Measurements from ENCODE around the gene STAT3.
"Not testable (repeated sequence)": the region's sequence is repeated elsewhere in the genome, so short reads cannot be mapped to it uniquely, and the experiment has no call there.

The STAT3 gene

GRCh38 chr17:42408061-42408460 lies 19.8 kb upstream of the STAT3 start:
- no peak for DNase-seq

- DNase-seq = peak; percentile 58
Observed at GRCh38 chr17:42407289-42407836, 19.1 kb upstream of the STAT3 start.

GRCh38 chr17:42406615-42407288 lies 18.5 kb upstream of the STAT3 start:
- no peak for DNase-seq

- peak; percentile 72 for DNase-seq
Observed at GRCh38 chr17:42405963-42406495, 17.8 kb upstream of the STAT3 start.

- DNase-seq = no peak
Observed at GRCh38 chr17:42405076-42405475, 16.8 kb upstream of the STAT3 start.

- DNase-seq = no peak
Observed at GRCh38 chr17:42404326-42405055, 16.2 kb upstream of the STAT3 start.

- DNase-seq = no peak
Observed at GRCh38 chr17:42403150-42403549, 14.9 kb upstream of the STAT3 start.

- DNase-seq = no peak
Observed at GRCh38 chr17:42402117-42402516, 13.9 kb upstream of the STAT3 start.

- not testable (repeated sequence) for DNase-seq
Observed at GRCh38 chr17:42400844-42401375, 12.7 kb upstream of the STAT3 start.

GRCh38 chr17:42399948-42400843 lies 12.0 kb upstream of the STAT3 start:
- DNase-seq = no peak

- no peak for DNase-seq
Observed at GRCh38 chr17:42399121-42399520, 10.9 kb upstream of the STAT3 start.

- not testable (repeated sequence) for DNase-seq
Observed at GRCh38 chr17:42395601-42396000, 7.4 kb upstream of the STAT3 start.

GRCh38 chr17:42394838-42395237 lies 6.6 kb upstream of the STAT3 start:
- no peak for DNase-seq

GRCh38 chr17:42392692-42393415 lies 4.6 kb upstream of the STAT3 start:
- DNase-seq = no peak

GRCh38 chr17:42391439-42391838 lies 3.2 kb upstream of the STAT3 start:
- DNase-seq = not testable (repeated sequence)

GRCh38 chr17:42389899-42390298 lies 1.7 kb upstream of the STAT3 start:
- DNase-seq = no peak

- no peak for DNase-seq
Observed at GRCh38 chr17:42389135-42389417, 834 bp upstream of the STAT3 start.

- peak; percentile 29 for DNase-seq
Observed at GRCh38 chr17:42387661-42388380, 421 bp downstream of the STAT3 start.

GRCh38 chr17:42386777-42387657 lies 1.2 kb downstream of the STAT3 start:
- peak; percentile 16 for DNase-seq

GRCh38 chr17:42381898-42382297 lies 6.3 kb downstream of the STAT3 start:
- DNase-seq = no peak

All from central memory CD4-positive, alpha-beta T cell (primary cell).